ENCODE data around the gene CFAP73.
"Not testable (repeated sequence)": the region's sequence is repeated elsewhere in the genome, so short reads cannot be mapped to it uniquely, and the experiment has no call there.

CFAP73 gene

DNA sequence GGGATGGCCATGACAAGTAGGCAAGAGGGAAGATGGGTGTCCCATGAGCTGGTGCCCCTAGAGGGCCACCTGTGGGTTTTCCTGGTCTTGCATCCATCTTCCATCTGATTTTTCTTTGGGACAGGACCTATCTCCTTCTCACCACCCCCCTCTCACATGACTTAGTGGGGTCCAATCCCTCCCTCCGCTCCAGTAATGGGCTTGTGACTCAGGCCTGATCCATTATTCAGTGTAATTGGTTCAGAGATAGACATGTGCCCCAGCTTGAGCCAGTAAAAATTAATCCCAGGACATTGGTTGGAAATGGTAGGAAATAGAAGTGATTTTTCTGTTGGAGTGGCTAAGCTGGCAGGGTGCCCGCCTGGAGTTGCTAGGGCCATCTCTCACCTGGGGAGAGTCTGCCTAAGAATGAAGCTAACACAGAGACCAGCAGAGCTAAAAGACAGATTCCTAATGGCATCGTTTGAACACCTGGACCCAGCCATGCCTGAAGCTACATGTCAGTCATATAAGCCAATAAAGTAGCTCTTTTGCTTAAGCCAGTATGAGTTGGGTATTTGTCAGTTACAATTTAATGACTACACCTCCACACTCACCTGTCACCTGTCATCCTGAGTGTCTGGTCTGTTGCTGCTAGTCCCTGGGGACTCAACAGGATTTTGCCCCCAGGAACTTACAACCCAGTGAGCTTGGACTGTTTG, 28.7 kb upstream of the CFAP73 start:
- no peak for FAIRE-seq

- no peak for FAIRE-seq
Observed at GRCh38 chr12:113127791-113128199, 21.7 kb upstream of the CFAP73 start.

DNA sequence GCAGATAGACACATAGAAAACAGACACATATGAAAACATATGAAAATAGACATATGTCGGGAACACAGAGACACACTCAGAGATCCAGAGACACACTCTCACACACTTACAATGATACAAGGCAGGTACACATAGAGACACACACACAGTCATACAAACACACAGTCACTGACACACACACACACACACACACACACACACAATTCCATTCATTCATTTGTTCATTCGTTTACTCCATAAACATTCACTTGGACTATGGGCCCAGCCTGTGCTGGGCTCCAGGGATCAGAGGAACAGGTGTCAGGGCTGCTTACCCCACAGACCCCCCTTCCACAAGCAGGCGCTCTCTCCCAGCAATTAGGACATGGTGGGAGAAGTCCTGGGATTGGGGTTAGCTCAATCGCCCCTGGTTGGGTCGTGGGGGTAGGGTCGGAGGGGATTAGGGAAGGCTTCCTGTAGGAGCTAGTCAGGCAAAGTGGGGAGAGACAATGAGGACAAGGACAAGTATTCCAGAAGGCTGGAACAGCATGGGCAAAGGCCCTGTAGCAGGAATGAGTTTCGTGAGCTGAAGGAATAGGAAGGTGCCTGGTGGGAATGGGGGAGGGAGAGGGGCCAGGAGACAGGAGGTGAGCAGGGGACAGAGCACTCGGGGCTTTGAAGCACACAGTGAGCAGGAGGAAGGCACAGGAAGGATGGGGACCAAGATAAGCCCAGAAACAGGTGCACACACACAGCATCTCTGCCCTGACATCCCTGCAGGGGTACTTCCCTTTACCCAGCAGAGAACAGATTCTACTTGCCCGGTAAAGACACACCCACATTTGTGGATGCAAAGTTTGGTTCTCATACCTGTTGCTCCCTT, 20.5 kb upstream of the CFAP73 start:
- FAIRE-seq: no peak

DNA sequence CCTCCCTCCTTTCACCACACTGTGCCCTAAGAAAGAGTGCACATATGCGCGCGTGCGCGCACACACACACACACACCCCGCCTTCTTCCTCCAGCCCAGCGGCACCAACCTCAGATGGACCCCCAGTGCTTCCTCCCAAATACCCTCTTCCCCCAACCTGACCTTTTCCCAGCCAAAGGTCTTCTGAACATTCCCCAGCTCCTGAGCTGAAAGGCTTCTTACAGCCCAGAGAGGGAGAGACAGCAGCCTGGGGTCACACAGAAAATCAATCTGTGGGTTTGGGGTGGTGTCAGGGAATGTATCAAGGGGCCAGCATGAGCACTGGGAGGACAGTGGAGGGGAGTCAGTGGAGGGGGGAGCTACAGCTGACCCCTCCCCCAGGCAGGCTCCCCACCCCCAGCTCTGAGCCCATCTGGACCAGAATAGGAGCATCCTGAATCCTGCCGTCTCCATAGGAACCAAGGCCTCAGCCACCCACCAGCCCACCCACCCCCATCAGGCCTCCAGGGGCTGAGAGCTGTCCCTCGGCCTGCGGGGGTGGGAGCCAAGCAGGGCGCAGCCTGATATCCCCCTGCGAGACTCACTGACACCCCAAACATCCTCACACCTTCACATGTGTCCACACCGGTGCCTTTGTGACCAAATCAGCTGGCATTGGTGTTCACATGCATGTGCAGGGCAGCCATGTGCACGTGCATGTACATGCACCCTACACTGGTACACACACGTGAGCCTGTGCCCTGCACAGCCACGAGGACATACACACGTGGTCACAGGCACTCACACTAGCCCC, 19.7 kb upstream of the CFAP73 start:
- FAIRE-seq: no peak

GRCh38 chr12:113130457-113131135, 18.9 kb upstream of the CFAP73 start:
- FAIRE-seq: no peak

DNA sequence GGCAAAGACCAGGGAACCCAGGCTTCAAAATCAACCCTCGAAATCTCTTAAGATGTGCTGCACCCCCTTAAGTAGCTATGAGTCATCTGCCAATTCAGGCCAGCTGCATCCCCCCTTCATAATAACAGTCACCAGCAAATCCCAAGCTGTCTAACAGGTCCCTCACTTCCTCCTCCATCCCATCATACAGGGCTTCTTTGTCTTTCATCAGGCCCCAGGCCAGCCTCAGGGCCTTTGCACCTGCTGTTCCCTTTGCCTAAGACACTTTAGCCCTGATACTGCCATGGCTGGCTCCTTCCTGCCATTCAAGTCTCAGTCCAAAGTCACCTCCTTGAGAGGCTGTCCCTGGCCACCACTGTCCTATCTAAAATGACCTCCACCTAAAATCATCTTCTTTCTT, 18.0 kb upstream of the CFAP73 start:
- FAIRE-seq: no peak

DNA sequence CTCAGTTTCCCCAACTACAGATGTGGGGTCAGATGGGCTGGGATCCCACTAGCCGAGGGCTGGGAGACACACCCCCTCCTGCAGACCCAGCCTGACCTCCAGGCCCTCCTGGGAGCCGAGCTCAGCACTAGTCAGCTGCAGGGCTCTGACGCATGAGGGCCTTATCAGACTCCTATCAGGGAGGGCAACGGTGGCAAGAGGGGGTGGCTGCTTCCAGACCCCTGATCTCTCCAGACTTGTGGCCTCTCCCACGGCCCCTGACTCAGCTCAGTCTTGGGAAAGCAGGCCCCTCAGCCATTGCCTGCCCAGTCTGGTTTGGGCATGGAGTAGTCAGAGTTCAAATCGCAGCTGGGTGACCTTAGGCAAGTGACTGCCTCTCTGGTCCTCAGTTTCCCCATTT, 16.5 kb upstream of the CFAP73 start:
- no peak for FAIRE-seq

DNA sequence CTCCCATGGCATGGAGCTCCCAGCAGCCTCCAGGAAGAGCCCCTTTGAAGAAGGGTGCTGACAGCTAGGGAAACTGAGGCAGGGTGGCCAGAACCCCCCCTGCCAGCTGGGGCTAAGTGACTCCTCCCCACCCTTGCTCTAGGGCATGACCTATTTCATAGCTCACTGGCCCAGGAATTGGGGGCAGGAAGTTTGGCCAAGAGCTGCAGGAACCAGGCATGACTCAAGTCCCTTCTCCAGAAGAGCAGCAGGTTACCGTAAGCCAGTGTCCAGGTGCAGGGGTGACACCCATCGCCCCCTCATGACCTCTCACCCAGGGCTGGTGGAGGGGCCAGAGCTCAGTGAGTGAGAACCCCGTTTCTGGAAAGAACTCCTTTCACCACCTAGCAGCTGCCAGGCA, 15.9 kb upstream of the CFAP73 start:
- no peak for FAIRE-seq

DNA sequence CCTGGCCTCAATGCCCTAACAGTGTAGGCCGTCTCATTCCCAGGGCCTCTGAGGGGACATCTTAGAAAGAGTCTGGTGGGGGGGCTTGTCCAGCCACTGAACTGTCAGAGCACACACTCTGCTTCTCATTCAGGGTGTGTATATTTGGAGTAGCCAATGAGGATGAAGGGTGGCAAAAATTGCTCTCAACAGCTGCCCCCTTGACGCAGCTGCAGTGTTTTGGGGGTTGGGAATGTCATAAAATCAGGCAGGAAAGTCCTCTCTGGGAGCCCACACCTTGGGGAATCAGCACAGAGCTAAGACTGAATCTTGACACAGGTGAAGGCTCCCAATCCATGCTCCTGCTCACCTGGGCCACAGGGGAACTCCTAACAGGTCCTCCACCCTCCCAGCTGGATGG, 15.5 kb upstream of the CFAP73 start:
- no peak for FAIRE-seq

GRCh38 chr12:113134521-113134951, 15.0 kb upstream of the CFAP73 start:
- no peak for FAIRE-seq

DNA sequence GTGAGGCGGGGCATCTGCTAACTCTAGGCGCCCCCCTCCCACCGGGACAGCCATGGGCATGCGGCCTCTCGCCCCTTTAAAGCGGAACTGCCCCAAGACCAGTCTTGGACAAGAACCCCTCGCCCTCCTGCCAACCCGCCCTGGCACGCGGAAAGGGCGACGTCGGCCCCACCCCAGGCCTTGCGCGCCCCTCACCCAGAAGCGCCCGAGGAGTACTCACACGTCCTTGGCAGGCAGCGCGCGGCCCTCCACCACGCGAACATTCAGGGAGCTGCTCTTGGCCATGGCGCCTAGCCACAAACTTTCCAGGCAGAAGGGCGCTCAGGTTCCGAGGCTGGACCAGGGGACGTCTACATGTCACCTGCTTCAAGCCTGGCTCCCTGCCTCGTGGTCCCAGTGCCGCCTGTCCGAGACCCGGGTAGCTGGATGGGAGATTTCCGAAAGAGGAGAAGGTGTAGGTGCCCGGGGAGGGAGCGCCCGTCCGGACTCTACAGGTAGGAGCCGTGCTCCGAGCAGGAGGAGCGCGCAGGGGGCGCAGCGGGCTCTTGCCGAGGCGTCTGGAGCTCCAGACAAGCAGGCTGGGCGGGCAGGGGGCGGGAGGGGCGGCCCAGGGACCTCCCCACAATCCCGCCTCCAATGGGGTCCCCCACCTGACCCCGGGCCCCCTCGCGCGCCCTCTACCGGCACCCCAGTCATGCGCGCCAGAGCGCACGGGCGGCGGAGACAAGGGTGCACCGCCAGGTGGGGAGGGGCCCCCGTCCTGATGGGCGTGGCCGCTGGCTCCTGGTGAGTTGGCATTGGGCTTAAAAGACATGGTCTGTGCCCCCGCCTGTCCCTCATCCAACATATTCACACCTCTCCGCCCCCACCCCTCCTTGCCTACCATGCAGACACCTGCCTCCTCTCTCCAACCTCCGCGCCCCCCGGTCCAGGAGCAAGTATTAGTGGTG, 14.1 kb upstream of the CFAP73 start, which contains the start of gene RASAL1:
TSS of gene RASAL1 (minus strand) at position 584 of the 950 bp plus-strand sequence. CDS start at position 285, 299 bp downstream.
- FAIRE-seq: no peak

GRCh38 chr12:113136128-113136989, 13.2 kb upstream of the CFAP73 start:
- no peak for FAIRE-seq

- FAIRE-seq: no peak
Observed at GRCh38 chr12:113136990-113137511, 12.5 kb upstream of the CFAP73 start.

DNA sequence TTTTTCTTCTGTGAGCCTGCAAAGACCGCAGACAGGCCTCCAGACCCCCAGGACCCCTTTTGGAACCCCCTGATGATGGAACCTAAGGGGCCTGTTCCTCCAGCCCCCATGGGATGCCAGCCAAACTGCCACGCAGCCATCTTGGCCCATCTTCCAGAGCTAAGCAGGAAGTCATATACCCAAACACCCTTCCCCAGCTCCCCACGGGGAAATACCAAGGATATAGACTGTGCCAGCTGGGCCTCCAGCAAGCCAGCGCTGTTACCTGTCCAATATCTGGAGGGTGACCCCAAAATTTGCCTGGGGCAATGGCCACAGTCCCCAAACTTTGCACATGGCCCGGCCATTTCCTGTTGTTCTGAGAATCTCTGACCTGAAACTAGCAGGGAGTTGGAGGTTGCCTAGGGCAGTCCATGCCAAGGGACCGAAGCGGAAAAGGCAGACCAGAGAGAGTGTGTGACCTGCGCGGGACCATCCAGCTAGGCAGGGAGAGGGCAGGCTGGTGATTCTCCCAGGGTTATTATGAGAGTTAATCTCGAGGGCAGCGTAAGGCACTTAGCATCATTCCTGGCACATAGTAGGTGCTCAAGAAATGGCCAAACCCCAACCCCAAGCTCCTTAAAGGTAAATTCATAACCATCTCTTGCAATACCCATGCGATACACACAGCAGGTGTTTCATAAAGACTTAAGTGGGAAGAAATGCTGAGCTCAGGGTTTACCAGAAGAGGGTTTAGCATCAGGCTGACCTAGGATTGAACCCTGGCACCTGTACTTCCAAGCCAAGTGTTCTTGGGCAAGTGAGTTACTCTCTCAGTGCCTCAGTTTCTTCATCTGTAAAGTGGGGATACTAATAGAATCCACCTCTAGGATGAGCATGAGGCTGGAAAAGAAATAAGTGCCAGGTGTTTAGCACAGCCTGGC, 11.4 kb upstream of the CFAP73 start:
- no peak for FAIRE-seq

DNA sequence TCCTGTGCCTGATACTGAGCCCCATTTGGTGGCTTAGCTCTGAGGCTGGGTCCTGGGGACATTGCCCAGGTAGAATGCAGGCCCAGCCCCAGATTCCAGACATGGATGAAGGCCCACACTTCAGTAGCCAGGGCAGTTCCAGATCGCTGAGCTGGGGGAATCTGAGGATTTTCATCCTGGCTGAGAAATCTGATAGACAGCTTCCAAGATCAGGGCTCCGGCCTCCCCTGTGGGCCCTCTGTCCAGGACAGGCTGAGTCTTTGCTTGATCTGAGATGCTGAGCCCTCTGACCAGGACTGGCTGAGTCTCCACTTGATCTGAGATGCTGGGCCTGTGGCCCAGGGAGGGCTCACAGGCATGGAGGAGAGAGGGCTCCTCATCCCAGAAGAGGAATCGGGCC, 10.7 kb upstream of the CFAP73 start:
- no peak for FAIRE-seq

- FAIRE-seq: no peak
Observed at GRCh38 chr12:113140706-113141105, 8.8 kb upstream of the CFAP73 start.

DNA sequence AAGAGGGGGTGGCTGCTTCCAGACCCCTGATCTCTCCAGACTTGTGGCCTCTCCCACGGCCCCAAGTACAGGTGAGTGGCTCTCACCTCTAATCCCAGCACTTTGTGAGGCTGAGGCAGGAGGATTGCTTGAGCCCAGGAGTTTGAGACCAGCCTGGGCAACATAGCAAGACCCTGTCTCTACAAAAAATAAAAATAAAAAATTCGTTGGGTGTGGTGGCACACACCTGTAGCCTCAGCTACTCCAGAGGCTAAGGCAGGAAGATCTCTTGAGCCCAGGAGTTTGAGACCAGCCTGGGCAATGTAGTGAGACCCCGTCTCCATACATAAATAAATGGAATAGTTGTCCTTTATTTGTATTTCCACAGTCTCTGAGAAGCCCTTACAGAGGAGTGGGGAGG, 7.8 kb upstream of the CFAP73 start:
- FAIRE-seq: not testable (repeated sequence)

DNA sequence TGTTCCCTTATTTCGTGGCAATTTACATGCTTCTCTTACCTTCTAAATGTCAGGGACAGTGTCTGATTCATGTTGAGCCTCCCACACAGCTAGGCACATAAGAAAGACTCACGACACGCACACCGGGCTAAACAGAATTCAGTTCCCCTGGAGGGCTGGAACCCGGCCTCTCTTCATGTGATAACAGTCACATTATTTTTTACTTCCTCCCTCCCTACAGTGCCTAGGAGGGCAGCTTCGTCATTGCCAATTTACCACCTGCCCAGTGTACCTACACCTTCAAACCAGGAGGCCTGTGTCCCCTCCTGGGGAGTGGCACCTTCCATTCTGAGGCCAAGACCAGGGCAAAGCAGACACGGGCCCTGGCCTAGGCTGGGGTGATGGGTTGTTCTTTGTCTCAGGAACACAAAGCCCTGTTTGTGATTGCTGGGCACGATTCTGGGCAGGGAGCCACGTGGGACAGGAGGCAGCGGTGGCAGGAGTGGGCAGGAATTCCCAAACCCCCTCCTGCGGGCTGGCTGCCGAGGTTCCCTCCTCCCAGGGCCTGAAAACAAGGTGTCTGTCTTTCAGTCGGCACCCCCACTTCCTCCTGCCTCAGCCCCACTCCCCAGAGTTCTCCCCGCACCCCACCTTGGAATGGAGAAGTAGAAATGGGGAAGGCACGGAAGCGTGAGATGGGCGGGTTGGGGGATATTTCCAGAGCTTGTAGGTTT, 7.2 kb upstream of the CFAP73 start:
- no peak for FAIRE-seq
